GM18499 (cell line): ENCODE results near the gene PCDHB9.
"Not testable (repeated sequence)": the region's sequence is repeated elsewhere in the genome, so short reads cannot be mapped to it uniquely, and the experiment has no call there.

Source experiments
- ATAC-seq: cut with Tn5 transposase; IDR thresholded peaks from one replicate; pipeline ENCODE4 v1.9.1; 2021; ENCODE audit warnings: moderate number of reproducible peaks; ENCODE audit not compliant: insufficient read depth, unreplicated experiment

PCDHB9 gene

DNA sequence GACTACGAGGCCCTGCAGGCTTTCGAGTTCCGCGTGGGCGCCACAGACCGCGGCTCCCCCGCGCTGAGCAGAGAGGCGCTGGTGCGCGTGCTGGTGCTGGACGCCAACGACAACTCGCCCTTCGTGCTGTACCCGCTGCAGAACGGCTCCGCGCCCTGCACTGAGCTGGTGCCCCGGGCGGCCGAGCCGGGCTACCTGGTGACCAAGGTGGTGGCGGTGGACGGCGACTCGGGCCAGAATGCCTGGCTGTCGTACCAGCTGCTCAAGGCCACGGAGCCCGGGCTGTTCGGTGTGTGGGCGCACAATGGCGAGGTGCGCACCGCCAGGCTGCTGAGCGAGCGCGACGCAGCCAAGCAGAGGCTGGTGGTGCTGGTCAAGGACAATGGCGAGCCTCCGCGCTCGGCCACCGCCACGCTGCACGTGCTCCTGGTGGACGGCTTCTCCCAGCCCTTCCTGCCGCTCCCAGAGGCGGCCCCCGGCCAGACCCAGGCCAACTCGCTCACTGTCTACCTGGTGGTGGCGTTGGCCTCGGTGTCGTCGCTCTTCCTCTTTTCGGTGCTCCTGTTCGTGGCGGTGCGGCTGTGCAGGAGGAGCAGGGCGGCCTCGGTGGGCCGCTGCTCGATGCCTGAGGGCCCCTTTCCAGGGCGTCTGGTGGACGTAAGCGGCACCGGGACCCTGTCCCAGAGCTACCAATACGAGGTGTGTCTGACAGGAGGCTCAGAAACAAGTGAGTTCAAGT is 2.7 kb upstream of the PCDHB9 start:
- not testable (repeated sequence) for ATAC-seq

- not testable (repeated sequence) for ATAC-seq
Measured at GRCh38 chr5:141188682-141189081, 1.7 kb downstream of the PCDHB9 start.

DNA sequence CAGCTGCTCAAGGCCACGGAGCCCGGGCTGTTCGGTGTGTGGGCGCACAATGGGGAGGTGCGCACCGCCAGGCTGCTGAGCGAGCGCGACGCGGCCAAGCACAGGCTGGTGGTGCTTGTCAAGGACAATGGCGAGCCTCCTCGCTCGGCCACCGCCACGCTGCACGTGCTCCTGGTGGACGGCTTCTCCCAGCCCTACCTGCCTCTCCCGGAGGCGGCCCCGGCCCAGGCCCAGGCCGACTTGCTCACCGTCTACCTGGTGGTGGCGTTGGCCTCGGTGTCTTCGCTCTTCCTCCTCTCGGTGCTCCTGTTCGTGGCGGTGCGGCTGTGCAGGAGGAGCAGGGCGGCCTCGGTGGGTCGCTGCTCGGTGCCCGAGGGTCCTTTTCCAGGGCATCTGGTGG is 2.2 kb downstream of the PCDHB9 start:
- not testable (repeated sequence) for ATAC-seq

DNA sequence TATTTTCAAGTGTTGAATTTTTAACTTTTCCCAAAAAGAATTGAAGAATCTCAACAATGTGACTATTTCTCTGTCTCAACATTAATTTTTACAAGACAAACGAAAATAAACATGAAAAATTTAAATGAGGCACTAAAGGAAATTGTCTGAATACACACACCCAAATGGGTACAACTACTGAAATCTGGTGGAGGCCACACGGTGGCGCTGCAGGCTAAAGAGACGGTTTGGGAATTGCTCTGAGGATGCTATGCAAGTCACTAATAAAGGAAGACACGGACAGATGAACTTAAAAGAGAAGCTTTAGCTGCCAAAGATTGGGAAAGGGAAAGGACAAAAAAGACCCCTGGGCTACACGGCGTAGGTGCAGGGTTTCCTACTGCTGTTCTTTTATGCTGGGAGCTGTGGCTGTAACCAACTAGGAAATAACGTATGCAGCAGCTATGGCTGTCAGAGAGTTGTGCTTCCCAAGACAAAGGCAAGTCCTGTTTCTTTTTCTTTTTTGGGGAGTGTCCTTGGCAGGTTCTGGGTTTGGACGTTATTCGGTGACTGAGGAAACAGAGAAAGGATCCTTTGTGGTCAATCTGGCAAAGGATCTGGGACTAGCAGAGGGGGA is 5.3 kb downstream of the PCDHB9 start, which contains the start of gene PCDHB10:
TSS of gene PCDHB10 (plus strand) at position 244 of the 616 bp plus-strand sequence. CDS start at position 444, 200 bp downstream.
- no peak for ATAC-seq

DNA sequence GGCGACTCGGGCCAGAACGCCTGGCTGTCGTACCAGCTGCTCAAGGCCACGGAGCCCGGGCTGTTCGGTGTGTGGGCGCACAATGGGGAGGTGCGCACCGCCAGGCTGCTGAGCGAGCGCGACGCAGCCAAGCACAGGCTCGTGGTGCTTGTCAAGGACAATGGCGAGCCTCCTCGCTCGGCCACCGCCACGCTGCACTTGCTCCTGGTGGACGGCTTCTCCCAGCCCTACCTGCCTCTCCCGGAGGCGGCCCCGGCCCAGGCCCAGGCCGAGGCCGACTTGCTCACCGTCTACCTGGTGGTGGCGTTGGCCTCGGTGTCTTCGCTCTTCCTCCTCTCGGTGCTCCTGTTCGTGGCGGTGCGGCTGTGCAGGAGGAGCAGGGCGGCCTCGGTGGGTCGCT is 7.4 kb downstream of the PCDHB9 start:
- ATAC-seq = not testable (repeated sequence)

DNA sequence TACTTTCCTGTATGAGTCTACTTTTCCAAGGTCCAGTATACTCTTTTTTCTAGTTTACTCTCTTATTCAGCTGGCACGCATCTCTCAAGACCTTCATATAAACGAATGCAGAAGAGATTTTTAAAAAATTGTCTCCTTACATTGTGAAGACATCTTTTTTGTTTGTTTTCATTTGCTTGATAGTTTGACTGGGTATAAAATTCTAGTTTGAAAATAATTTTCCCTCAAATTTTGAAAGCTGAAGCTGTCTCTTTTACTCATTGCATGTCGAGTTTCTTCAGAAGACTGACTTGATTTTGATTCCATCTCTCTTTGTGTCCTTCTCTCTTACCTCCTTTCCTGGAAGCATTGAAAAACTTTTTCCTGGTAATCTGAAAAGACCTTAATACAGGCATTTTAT is 9.4 kb downstream of the PCDHB9 start:
- no peak for ATAC-seq

- ATAC-seq = no peak
Measured at GRCh38 chr5:141199359-141200235, 12.6 kb downstream of the PCDHB9 start, which contains the start of gene PCDHB11. Gene PCDHB11, plus strand, starts transcription at chr5:141199627. Its CDS starts 148 bp downstream, at chr5:141199775.

DNA sequence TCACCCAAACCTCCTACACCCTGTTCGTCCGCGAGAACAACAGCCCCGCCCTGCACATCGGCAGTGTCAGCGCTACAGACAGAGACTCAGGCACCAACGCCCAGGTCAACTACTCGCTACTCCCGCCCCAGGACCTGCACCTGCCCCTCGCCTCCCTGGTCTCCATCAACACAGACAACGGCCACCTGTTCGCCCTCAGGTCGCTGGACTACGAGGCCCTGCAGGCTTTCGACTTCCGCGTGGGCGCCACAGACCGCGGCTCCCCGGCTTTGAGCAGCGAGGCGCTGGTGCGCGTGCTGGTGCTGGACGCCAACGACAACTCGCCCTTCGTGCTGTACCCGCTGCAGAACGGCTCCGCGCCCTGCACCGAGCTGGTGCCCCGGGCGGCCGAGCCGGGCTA is 14.2 kb downstream of the PCDHB9 start:
- ATAC-seq = not testable (repeated sequence)

- ATAC-seq = not testable (repeated sequence)
Measured at GRCh38 chr5:141201646-141202045, 14.7 kb downstream of the PCDHB9 start.

DNA sequence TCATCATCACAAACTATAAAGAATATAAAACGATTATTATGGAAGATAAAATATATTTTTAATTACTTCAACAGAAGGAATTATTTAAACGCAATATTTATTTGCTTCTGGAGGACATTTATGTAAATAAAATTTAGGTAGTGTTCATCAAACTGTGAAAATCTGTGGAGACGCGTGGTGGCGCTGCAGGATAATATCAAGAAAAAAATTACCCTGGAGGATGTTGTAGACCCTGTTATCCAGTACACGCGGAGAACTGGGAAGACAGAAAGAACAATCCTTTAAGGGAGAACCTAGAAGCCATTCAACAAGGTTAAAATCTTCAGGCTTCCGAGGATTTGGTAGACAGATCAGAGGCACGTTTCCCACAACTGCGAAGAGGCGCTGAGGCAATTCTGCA is 21.5 kb downstream of the PCDHB9 start, which contains the start of gene PCDHB12:
TSS of gene PCDHB12 (plus strand) at position 242 of the 400 bp plus-strand sequence. CDS start 189 bp downstream, outside the sequence.
- no peak for ATAC-seq

DNA sequence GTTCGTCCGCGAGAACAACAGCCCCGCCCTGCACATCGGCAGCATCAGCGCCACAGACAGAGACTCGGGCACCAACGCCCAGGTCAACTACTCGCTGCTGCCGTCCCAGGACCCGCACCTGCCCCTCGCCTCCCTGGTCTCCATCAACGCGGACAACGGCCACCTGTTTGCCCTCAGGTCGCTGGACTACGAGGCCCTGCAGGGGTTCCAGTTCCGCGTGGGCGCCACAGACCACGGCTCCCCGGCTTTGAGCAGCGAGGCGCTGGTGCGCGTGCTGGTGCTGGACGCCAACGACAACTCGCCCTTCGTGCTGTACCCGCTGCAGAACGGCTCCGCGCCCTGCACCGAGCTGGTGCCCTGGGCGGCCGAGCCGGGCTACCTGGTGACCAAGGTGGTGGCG is 23.3 kb downstream of the PCDHB9 start:
- ATAC-seq = not testable (repeated sequence)

DNA sequence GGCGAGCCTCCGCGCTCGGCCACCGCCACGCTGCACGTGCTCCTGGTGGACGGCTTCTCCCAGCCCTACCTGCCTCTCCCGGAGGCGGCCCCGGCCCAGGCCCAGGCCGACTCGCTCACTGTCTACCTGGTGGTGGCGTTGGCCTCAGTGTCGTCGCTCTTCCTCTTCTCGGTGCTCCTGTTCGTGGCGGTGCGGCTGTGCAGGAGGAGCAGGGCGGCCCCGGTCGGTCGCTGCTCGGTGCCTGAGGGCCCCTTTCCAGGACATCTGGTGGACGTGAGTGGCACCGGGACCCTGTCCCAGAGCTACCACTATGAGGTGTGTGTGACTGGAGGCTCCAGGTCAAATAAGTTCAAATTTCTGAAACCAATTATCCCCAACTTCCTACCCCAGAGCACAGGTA is 23.9 kb downstream of the PCDHB9 start:
- ATAC-seq = not testable (repeated sequence)

DNA sequence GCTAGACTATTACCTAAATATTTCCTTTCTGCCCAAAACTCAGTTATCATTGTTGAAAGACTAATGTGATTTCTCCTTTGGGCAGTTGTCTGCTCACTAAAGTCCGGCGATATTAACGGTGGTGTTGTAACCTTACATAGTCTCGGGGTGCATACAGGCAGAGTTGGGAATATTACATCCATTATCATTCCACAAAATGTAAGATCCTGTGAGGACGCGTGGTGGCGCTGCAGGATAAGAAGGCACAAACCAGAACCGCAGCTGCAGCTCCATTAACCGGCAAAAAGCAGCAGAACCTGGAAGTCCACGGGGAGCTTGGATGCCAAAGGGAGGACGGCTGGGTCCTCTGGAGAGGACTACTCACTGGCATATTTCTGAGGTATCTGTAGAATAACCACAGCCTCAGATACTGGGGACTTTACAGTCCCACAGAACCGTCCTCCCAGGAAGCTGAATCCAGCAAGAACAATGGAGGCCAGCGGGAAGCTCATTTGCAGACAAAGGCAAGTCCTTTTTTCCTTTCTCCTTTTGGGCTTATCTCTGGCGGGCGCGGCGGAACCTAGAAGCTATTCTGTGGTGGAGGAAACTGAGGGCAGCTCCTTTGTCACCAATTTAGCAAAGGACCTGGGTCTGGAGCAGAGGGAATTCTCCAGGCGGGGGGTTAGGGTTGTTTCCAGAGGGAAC is 26.8 kb downstream of the PCDHB9 start, which contains the start of gene PCDHB13:
TSS of gene PCDHB13 (plus strand) at position 264 of the 684 bp plus-strand sequence. CDS start at position 469, 205 bp downstream.
- not testable (repeated sequence) for ATAC-seq

- ATAC-seq = not testable (repeated sequence)
Measured at GRCh38 chr5:141214583-141214982, 27.6 kb downstream of the PCDHB9 start.

DNA sequence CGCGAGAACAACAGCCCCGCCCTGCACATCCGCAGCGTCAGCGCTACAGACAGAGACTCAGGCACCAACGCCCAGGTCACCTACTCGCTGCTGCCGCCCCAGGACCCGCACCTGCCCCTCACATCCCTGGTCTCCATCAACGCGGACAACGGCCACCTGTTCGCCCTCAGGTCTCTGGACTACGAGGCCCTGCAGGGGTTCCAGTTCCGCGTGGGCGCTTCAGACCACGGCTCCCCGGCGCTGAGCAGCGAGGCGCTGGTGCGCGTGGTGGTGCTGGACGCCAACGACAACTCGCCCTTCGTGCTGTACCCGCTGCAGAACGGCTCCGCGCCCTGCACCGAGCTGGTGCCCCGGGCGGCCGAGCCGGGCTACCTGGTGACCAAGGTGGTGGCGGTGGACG is 28.5 kb downstream of the PCDHB9 start:
- not testable (repeated sequence) for ATAC-seq

DNA sequence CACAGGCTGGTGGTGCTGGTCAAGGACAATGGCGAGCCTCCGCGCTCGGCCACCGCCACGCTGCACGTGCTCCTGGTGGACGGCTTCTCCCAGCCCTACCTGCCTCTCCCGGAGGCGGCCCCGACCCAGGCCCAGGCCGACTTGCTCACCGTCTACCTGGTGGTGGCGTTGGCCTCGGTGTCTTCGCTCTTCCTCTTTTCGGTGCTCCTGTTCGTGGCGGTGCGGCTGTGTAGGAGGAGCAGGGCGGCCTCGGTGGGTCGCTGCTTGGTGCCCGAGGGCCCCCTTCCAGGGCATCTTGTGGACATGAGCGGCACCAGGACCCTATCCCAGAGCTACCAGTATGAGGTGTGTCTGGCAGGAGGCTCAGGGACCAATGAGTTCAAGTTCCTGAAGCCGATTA is 29.1 kb downstream of the PCDHB9 start:
- not testable (repeated sequence) for ATAC-seq

DNA sequence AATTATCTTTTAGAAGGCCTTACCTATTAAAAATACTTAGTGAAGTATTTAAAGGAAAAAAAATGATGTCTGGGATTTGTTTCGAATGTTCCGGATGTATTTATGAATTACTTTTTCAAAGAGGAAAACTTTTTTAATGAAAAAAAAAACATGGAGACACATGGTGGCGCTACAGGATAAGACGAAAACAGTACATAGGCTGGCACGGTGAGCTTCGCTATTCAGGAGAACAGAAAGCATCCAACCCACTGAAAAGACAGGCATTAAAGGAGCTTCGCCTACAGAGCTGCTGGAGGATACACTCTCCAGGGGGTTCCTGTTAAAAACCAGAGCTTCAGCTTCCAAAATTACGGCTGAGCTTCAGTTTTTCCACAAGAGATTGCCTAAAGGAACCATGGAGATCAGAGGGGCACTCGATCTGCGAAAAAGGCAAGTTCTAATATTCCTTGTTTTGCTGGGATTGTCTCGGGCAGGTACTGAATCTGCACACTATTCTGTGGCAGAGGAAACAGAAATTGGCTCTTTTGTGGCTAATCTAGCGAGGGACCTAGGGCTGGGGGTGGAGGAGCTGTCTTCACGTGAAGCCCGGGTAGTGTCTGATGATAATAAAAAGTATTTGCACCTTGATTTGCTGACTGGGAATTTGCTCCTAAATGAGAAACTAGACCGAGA is 36.3 kb downstream of the PCDHB9 start, which contains the start of gene PCDHB14:
TSS of gene PCDHB14 (plus strand) at position 232 of the 672 bp plus-strand sequence. CDS start at position 395, 163 bp downstream.
- no peak for ATAC-seq

DNA sequence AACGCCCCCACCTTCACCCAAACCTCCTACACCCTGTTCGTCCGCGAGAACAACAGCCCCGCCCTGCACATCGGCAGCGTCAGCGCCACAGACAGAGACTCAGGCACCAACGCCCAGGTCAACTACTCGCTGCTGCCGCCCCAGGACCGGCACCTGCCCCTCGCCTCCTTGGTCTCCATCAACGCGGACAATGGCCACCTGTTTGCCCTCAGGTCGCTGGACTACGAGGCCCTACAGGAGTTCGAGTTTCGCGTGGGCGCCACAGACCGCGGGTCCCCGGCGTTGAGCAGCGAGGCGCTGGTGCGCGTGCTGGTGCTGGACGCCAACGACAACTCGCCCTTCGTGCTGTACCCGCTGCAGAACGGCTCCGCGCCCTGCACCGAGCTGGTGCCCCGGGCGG is 37.9 kb downstream of the PCDHB9 start:
- ATAC-seq = not testable (repeated sequence)

DNA sequence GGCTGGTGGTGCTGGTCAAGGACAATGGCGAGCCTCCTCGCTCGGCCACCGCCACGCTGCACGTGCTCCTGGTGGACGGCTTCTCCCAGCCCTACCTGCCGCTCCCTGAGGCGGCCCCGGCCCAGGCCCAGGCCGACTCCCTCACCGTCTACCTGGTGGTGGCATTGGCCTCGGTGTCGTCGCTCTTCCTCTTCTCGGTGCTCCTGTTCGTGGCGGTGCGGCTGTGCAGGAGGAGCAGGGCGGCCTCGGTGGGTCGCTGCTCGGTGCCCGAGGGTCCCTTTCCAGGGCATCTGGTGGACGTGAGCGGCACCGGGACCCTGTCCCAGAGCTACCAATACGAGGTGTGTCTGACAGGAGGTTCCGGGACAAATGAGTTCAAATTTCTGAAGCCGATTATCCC is 38.5 kb downstream of the PCDHB9 start:
- not testable (repeated sequence) for ATAC-seq
